NCI-H2196 treated with DMSO at 0.1 percent for 48 hours (cell line): ENCODE data around the gene GNG8.
A peak's percentile ranks its signal among the peaks of the same experiment; 100 is the strongest.

Source experiments
- DNase-seq: peaks from one replicate; lab custom pipeline; 2025; ENCODE audit not compliant: unreplicated experiment; lab: John Stamatoyannopoulos, UW

Gene GNG8

DNA sequence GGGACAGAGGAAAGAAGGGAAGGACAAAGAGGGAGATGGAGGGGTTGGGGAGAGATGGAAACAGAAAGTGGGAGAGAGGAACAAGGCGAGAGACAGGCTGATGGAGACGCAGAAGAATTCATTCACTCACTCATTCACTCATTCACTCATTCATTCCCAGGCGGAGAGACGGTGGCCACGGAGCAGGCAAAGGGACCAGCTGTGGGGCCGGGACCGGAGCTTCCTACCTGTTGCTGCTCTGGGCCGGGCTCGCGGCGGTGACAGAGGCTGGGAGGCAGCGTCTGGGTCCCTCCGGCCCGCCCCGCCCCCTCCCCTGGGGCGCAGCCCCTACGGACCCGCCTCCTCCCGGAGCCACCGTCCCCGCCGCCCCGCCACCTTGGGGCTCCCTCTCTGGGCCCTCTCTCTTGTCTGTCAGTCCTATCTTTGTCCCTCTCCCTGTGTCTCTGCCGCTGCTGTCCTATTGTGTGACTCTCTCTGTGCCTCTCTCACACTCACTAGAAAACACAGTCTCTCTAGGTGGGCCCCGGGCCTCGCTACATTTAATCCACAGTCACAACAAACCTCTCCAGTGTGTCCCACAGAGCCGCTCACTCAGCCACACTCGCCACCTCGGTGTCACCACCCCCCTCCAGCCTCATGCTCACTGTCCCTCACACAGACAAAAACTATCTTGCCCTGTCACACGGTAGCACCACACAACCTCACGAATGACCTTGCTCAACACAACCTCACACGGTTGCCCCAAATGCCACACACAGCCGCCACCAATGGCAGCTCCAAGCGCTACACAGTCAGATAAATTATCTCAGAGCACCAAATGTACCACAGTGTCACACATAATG, at the start of gene GNG8:
Gene GNG8 (minus strand): TSS at position 283 of the 842 bp plus-strand sequence. CDS start 1,520 bp downstream, outside the sequence.
- DNase-seq: no peak

DNA sequence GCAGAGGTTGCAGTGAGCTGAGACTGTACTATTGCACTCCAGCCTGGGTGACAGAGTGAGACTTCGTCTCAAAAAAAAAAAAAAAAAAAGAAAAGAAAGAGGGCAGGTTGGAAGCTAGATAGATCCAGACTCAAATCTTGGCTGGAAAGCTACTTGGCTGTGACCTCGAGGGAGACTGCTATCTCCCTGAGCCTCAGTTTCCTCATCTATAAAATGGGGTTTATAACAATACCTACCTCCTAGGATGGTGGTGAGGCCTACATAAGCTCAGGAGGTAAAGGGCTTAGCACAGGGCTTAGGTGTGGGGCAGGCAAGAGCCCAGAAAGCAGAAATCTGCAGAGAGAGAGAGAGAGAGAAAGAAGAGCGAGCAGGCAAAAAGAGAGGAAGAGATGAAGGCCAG, 49.2 kb upstream of the GNG8 start:
- no peak for DNase-seq

DNA sequence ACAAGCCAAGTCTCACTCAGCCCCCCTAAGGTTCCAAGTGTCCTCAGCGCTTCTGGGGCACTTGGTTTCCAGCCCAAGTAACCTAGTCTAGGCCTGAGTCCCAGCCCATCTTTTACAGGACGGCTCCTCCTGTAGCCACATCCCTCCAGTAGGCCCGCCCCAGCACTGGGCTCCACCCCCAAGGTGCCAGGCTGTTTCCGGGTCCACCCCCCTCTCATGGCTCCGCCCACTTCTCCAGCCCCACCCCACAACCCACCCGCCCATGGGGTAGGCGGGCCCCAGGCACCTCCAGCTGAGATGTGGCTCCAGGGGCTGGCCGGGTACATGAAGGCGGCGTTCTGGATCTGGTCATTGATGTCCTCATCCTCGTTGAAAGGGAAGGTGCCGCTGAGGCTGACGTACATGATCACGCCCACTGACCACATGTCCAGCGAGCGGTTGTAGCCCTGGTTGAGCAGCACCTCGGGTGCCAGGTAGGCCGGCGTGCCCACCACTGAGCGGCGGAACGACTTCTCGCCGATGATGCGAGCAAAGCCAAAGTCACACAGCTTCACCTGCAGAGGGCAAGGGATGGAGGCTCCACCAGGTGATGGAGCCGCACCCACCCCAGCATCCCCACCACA, 42.2 kb upstream of the GNG8 start:
- no peak for DNase-seq

DNA sequence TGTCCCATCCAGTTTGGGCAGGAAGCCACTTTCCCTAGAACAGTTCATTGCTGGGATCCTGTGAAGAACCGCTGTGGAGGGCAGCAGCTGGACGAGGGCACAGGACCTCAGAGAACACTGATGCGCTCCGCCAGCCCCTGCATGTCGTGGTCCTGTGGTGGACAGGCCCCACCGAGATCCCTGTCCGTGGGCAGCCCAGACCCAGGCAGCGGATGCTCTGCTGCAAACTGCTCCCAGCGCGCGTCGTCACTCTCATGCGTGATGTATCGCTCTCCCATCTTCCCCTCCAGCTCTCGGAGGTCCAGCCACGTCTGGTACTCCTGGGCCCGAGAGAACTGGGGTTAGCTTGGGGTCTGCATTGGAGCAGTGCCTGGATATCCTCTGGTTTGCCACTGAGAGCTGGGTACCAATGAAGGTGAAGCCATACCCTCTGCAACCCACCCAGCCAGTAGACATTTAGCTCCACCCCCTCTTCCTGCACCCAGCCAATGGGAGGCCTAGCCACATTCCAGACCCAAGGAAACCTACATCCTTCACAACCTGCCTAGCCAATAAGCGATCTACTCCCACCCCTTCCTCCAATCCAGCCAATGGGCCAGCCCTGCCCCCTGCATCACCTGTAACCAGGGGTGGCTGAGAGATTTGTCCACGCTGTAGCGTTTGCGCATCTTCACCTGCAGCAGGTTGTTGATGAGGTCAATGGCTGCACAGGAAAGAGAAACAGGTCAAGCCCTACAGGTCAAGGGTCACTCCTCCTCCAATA, 38.6 kb upstream of the GNG8 start:
- DNase-seq: peak; percentile 67

DNA sequence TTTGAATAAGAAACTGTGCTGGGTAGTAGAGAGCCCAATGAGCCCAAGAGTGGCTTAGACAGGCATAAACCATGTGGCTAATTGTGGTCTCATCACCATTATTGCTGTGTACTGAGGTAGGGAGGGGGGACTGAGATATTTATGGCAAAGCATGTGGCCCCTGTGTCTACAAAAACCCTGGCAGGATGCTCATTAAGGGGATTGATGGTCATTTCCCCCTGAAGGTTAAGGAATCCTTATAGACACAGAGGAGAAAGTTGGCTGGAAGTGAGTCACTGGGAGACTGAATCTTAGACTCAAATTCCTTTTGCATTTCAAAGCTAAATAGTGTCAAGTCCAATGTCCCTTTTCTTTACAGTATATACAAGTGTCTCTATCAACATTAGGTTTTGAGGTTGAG, 34.8 kb upstream of the GNG8 start:
- no peak for DNase-seq

DNA sequence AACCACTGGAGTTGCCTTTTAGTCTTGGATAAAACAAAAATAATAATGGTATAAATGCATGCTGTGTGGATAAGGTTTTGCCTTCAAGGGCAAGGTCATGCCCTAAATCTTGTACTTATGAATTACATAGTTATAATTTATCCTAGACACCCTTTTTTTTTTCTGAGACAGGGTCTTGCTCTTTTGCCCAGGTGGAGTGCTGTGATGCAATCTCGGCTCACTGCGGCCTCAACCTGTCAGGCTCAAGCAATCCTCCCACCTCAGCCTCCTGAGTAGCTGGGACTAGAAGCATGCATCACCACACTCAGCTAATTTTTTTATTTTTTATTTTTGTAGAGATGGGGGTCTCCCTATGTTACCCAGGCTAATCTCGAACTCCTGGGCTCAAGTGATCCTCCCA, 32.7 kb upstream of the GNG8 start:
- no peak for DNase-seq

DNA sequence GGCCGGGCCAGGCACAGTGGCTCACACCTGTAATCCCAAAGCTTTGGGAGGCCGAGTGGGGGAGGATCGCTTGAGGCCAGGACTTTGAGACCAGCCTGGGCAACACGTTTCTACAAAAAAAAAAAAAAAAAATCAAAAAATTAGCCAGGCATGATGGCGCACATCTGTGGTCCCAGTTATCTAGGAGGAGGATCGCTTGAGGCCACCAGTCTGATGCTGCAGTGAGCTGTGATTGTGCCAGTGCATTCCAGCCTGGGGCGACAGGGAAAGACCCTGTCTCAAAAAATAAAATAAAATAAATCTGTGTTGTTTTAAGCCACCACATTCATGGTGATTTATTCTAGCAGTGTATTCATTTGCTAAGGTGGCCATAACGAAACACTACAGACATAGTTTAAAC, 29.1 kb upstream of the GNG8 start:
- DNase-seq: no peak

DNA sequence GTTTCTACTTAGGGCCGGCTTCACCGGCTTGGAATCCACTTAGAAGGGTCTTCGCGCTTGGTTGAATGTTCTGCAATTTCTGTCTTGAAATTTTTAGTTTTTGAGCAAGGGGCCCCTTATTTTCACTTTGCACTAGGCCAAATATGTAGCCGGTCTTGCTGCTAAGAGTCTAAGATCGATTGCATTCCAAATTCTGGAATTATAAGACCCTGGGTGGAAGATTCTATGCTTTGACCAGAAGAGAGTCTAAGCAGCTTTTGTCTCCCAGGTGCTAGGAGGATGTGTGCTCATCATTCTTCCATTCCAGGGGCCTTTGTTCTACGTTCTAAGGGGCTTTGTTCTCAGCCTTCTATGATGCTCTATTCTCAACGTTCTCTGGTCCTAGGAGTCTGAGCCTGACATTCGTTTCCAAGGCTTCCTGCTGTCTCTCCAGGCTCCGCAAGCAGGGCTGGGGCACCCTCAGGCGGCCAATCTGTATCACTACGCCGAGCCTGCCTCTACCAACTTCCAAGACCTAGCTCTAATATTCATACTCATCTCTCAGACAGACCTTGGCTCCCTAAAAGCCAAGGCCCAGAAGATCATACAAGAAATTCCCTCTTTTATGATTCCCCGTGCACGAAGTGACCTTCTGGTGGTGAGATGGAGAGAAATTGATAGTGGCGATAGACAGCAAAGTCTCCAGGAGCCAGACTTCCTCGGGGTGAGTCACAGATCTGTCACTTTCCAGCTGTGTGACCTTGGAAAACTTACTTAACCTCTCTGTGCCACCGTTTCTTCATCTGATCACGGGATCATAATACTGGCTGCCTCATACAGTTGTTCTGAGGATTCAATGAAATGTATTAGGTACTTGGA, 26.0 kb upstream of the GNG8 start:
- peak; percentile 89 for DNase-seq

DNA sequence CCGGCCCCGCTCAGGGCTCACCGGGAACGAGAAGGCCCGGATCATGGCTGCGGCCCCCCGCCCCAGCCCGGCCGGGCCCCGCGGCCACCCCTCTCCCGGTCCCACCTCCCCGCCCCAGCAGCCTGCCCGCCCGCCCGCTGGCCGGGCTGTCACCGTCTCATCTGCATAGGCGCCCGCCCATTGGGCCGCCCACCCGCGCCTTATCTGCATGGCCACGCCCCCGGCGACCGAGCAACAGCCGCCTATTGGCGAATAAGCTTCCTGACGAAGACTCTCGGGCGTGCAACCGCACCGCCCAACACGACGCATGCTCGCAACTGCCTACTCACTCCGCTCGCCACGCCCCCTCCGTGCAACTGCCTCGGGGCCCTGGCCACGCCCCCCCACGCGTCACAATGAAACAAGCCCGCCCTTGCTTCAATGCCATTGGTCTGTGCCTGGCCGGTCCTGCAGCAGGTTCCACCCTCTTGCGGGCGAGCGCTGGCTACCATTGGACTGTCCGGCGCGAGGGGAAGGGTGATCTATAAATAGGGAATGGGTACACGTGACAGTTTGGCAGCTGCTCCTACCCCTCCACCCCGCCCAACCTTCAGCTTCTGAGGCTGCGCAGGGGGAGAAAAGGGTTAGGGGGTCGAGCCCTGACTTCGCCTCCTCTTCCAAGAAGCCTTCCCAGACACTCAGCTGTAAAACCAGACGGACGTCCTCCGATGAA, 25.2 kb upstream of the GNG8 start, which contains the start of gene DACT3:
Gene DACT3 (minus strand): TSS at position 163 of the 712 bp plus-strand sequence. CDS start 118 bp downstream, at position 45.
- DNase-seq: peak; percentile 100

DNA sequence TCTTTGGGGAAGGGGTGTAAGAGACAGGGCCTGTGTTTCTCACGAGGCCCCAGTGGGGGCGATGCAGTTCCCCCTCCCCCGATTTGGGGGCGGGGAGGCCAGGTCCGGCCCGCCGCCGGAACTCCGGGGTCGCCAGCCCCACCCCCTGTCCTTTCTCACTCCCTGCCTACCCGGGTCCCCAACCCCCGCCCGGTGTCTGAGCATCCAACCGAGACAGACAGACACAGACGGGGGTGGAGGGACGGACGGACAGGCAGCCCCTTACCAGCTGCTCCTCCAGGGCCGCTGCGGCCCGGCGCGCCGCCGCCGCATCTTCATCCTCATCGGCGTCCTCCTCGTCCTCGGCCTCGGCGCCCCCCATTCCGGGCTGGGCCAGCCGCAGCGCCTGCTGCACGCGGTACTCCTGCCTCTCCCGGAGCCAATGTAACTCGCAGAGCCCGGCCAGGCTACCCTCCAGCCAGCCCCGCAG, 24.6 kb upstream of the GNG8 start:
- DNase-seq: no peak

DNA sequence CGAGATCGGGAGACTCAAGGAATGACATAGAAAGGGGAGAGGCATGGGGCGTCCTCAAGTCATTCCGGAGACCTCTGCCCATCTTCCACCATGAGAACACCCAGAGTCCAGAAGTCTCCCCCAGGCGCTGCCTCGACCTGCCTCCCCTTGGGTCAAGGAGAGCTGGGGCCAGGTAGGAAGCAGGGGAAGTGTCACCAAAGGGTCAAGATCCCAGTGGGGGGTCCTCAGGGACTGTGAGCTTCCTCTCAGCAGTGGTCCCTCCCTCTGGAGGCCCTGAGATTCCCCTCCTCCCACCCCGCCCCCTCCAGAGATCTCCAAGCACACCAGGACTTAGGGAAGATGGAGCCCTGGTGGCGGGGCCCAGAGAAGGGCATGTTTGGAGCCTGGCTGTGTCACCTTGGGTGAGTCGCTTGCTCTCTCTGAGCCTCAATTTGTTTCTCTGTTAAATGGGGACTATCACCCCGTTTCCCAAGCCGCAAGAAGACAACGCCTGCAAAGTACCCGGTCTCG, 24.1 kb upstream of the GNG8 start:
- DNase-seq: no peak

DNA sequence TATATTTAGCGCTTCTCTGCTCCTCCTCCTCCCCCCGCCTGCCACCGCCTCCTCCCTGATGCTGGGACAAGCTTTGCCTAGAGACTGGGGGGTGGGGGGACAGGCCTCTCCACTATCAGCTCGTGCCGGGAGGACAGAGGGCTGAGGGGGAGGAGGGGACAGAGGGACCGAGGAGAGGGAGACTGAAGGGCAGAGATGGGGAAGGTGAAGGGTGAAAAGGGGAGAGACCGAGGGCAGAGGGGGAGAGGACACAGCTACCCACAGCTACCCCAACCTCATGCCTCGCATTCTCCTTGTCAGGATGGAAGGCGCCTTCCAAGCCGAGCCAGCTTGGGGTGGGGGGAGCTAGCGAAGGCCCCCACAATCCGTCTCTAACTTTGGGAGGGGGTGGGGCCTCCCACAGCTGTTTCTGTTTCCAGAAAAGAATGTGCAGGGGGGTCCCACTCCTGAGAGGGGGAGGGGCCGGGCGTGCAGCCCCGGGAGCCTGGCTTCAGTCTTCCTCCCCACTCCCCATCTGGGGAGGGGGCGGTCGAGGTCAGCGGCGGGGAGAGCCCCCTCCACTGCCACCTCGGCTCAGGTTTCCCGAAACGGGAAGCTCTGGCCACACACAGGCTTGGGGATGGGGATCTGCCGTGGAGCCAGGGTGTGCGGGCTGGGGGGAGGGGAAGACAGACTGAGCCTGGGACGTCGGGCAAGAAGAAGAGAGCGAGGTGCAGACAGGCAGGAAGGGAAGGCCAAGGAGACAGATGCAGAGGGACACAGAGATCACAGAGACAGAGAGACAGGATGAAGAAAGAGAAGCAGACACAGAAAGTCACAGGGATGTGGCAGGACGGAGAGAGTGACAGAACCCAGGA, 23.4 kb upstream of the GNG8 start:
- no peak for DNase-seq

DNA sequence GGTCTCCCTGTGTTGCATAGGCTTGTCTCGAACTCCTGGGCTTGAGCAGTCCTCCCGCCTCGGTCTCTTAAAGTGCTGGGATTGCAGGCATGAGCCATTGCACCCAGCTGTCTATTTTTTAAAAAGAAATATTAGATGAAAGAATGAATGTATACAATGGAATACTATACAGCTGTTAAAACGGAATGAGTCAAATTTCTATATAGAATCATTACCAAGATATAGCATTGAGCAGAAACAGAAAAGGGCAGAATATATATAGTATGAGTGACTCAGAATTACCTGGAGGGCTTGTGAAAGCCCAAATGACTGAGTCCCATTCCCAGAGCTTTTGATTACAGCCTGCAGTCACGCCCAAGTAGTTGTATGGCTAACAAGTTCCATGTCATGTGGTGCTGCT, 20.5 kb upstream of the GNG8 start:
- DNase-seq: no peak

DNA sequence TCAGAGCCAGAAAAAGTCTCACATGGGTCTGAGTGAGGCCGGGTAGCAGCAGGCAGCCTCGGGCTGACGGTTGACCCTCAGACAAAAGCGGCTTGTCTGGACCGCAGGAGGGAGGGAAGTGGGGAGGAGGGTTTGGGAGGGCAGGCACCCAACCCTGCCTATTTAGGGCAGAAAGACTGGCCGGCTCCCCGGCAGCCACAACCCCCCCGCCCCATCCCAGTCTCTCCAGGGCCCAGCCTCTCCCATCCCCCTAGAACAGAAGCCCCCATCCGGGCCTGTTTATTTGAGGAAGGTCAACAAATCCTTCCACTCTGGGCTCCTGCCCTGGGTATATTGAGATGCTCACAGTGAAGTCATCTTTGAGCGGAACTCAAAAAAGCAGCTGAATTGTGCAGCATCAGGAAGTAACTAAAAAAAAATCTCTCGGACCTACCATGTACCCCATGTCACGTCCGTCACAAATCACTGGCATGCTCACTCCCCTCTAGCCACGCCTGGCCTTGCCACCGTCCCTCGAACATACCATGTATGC, 18.7 kb upstream of the GNG8 start:
- no peak for DNase-seq

DNA sequence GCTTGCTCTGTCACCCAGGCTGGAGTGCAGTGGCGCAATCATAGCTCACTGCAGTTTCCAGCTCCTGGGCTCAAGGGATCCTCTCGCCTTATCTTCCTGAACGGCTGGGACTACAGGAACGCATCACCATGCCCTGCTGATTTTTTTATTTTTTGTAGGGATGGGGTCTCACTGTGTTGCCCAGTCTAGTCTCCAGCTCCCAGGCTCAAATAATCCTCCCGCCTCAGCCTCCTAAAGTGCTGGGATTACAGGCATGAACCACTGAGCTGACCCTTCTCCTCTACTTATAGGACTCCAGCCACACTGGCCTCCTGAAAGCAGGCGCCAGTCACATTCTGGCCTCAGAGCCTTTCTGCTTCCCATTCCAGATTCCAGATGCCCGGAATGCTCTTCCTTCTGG, 14.4 kb upstream of the GNG8 start:
- DNase-seq: no peak

DNA sequence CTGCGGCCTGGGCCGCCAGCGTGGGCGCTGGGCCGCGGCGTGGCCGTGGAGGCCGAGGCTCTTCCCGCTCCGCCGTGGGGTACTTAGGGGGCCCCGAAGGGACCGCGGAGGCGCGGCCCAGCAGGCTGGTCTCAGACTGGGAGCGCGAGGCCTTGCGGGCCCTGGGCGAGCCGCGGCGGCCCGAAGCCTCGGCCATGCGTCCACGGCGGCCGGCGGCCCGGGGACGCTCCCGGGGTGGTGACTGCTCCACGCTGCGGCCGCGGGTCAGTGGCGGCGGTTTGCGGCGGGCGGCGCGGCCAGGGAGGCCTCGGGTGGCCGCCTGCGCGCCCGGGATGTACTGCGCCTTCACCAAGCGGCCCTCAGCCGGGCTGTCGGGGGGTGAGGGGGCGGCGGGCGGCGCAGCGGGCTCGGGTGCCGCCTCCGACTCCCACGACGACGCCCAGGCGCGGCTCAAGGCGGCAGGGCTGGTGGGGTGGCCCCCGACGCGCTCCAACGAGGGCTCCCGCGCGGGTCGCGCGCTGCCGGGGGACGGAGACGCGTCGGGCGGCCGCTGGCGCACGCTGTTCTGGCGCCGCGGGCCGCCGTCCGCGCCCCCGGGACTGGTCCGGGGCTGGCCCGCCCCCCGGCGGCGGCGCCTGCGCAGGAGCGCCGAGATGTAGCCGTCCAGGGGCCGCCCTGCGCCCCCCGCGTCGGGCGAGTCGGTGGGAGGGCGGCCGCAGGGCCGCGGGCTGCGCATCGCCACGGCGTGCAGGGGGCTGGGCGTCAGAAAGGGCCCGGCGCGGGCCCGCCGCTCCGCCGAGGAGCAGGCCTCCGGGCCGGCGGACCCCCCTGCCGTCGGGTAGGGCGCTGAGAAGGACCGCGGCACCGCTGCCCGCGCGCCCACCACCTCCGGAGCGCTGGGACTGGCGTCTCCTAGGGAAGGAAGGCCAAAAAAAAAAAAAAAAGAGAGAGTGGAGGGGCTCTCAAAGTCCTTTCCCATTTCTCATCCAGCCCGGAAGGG, 13.3 kb upstream of the GNG8 start:
- no peak for DNase-seq
